Measurements from ENCODE around the gene DLGAP1.

The DLGAP1 gene

GRCh38 chr18:3753106-3753505 is 702.0 kb downstream of the DLGAP1 start:
- no peaks in the 10 kb centered on the region for H3K9me3 ChIP-seq (replicated peaks in 1 of 2; ENCODE audit: control insufficient read depth in 2 of 2, insufficient read depth in 1 of 2, low read depth in 1 of 2, low read length in 2 of 2)
- no peaks in the 10 kb centered on the region for H3K4me1 ChIP-seq (ENCODE audit: control insufficient read depth in 2 of 2, insufficient read depth in 1 of 2, low read depth in 1 of 2, low read length in 2 of 2)
- no peak overlapping the region for H2BK12ac ChIP-seq (ENCODE audit: low read length)
- no peaks in the 10 kb centered on the region for H3K36me3 ChIP-seq (replicated peaks in 1 of 2; ENCODE audit: control insufficient read depth in 2 of 2, insufficient read depth in 2 of 2, low read length in 2 of 2)
- no peak overlapping the region for H2BK5ac ChIP-seq (ENCODE audit: low read length)
- H4K91ac ChIP-seq (ENCODE audit: low read depth, low read length, poor library complexity) = no peak overlapping the region
- no peak overlapping the region for H3K4me3 ChIP-seq (ENCODE audit: low read length in 2 of 2)
- no peaks in the 10 kb centered on the region for H3K27me3 ChIP-seq (ENCODE audit: control insufficient read depth in 3 of 3, insufficient read depth in 3 of 3, low read depth in 1 of 3, low read length in 3 of 3)
- H2BK15ac ChIP-seq (ENCODE audit: low read length) = no peak overlapping the region
- H3K23ac ChIP-seq (ENCODE audit: low read depth, low read length, poor library complexity) = no peak overlapping the region
- no peak overlapping the region for H3K18ac ChIP-seq (ENCODE audit: low read length)
- H3K14ac ChIP-seq (ENCODE audit: low read length) = no peak overlapping the region
- H2BK120ac ChIP-seq (ENCODE audit: low read depth, low read length) = no peak overlapping the region
- H3K79me1 ChIP-seq (ENCODE audit: low read depth, low read length) = no peaks in the 10 kb centered on the region
- H2AK5ac ChIP-seq (ENCODE audit: low read depth, low read length) = no peak overlapping the region
- whole genome bisulfite sequencing, 2 donors (ENCODE audit: extremely low coverage in 2 of 2, insufficient read length in 2 of 2, insufficient replicate concordance in 1 of 2) = no CpG with 5 or more reads among the region's 4 CpGs
- H3K27ac ChIP-seq (replicated peaks; ENCODE audit: low read length) = no peak overlapping the region
- no peak overlapping the region for H3K9ac ChIP-seq (ENCODE audit: low read depth, low read length, poor library complexity)
- H2AFZ ChIP-seq (ENCODE audit: low read length) = no peak overlapping the region
- no peak for DNase-seq (ENCODE audit: low spot score)
- no peak overlapping the region for H3K4ac ChIP-seq (ENCODE audit: low read length)
- no peak overlapping the region for H4K8ac ChIP-seq (ENCODE audit: low read depth, low read length)
- no peak overlapping the region for H3K4me2 ChIP-seq (ENCODE audit: insufficient read depth, low read length, poor library complexity, severe bottlenecking)

- H3K27ac ChIP-seq (replicated peaks; ENCODE audit: low read length) = no peak overlapping the region
- H3K27me3 ChIP-seq (ENCODE audit: control insufficient read depth in 3 of 3, insufficient read depth in 3 of 3, low read depth in 1 of 3, low read length in 3 of 3) = no peaks in the 10 kb centered on the region
- no peak overlapping the region for H3K23ac ChIP-seq (ENCODE audit: low read depth, low read length, poor library complexity)
- H2BK120ac ChIP-seq (ENCODE audit: low read depth, low read length) = no peak overlapping the region
- H3K79me1 ChIP-seq (ENCODE audit: low read depth, low read length) = no peaks in the 10 kb centered on the region
- no peak overlapping the region for H2AFZ ChIP-seq (ENCODE audit: low read length)
- H3K4me3 ChIP-seq (ENCODE audit: low read length in 2 of 2) = no peak overlapping the region
- H3K4me1 ChIP-seq (ENCODE audit: control insufficient read depth in 2 of 2, insufficient read depth in 1 of 2, low read depth in 1 of 2, low read length in 2 of 2) = no peaks in the 10 kb centered on the region
- H2BK15ac ChIP-seq (ENCODE audit: low read length) = no peak overlapping the region
- no peak overlapping the region for H4K91ac ChIP-seq (ENCODE audit: low read depth, low read length, poor library complexity)
- H3K4me2 ChIP-seq (ENCODE audit: insufficient read depth, low read length, poor library complexity, severe bottlenecking) = no peak overlapping the region
- H2BK12ac ChIP-seq (ENCODE audit: low read length) = no peak overlapping the region
- H3K36me3 ChIP-seq (replicated peaks in 1 of 2; ENCODE audit: control insufficient read depth in 2 of 2, insufficient read depth in 2 of 2, low read length in 2 of 2) = no peaks in the 10 kb centered on the region
- no peak overlapping the region for H3K14ac ChIP-seq (ENCODE audit: low read length)
- H3K4ac ChIP-seq (ENCODE audit: low read length) = no peak overlapping the region
- H2BK5ac ChIP-seq (ENCODE audit: low read length) = no peak overlapping the region
- no peak overlapping the region for H2AK5ac ChIP-seq (ENCODE audit: low read depth, low read length)
- H3K9me3 ChIP-seq (replicated peaks in 1 of 2; ENCODE audit: control insufficient read depth in 2 of 2, insufficient read depth in 1 of 2, low read depth in 1 of 2, low read length in 2 of 2) = no peaks in the 10 kb centered on the region
- H3K18ac ChIP-seq (ENCODE audit: low read length) = no peak overlapping the region
- DNase-seq (ENCODE audit: low spot score) = no peak
- H4K8ac ChIP-seq (ENCODE audit: low read depth, low read length) = no peak overlapping the region
- no peak overlapping the region for H3K9ac ChIP-seq (ENCODE audit: low read depth, low read length, poor library complexity)
- WGBS, 2 donors (ENCODE audit: extremely low coverage in 2 of 2, insufficient read length in 2 of 2, insufficient replicate concordance in 1 of 2) = no CpG with 5 or more reads among the region's 3 CpGs
These were observed 707.0 kb downstream of the DLGAP1 start for GRCh38 chr18:3748086-3748485.

GRCh38 chr18:3747176-3747973 is 707.7 kb downstream of the DLGAP1 start:
- no peak overlapping the region for H2BK120ac ChIP-seq (ENCODE audit: low read depth, low read length)
- no peak for DNase-seq (ENCODE audit: low spot score)
- H3K4me1 ChIP-seq (ENCODE audit: control insufficient read depth in 2 of 2, insufficient read depth in 1 of 2, low read depth in 1 of 2, low read length in 2 of 2) = no peaks in the 10 kb centered on the region
- H2AK5ac ChIP-seq (ENCODE audit: low read depth, low read length) = no peak overlapping the region
- H3K27ac ChIP-seq (replicated peaks; ENCODE audit: low read length) = no peak overlapping the region
- no peak overlapping the region for H2BK15ac ChIP-seq (ENCODE audit: low read length)
- no peaks in the 10 kb centered on the region for H3K36me3 ChIP-seq (replicated peaks in 1 of 2; ENCODE audit: control insufficient read depth in 2 of 2, insufficient read depth in 2 of 2, low read length in 2 of 2)
- H2BK5ac ChIP-seq (ENCODE audit: low read length) = no peak overlapping the region
- no peak overlapping the region for H3K4me3 ChIP-seq (ENCODE audit: low read length in 2 of 2)
- H3K4me2 ChIP-seq (ENCODE audit: insufficient read depth, low read length, poor library complexity, severe bottlenecking) = no peak overlapping the region
- no peak overlapping the region for H3K14ac ChIP-seq (ENCODE audit: low read length)
- no peak overlapping the region for H3K18ac ChIP-seq (ENCODE audit: low read length)
- no peak overlapping the region for H2BK12ac ChIP-seq (ENCODE audit: low read length)
- no peak overlapping the region for H3K4ac ChIP-seq (ENCODE audit: low read length)
- no peak overlapping the region for H4K91ac ChIP-seq (ENCODE audit: low read depth, low read length, poor library complexity)
- H3K9ac ChIP-seq (ENCODE audit: low read depth, low read length, poor library complexity) = no peak overlapping the region
- no peak overlapping the region for H2AFZ ChIP-seq (ENCODE audit: low read length)
- H3K79me1 ChIP-seq (ENCODE audit: low read depth, low read length) = no peaks in the 10 kb centered on the region
- no peaks in the 10 kb centered on the region for H3K27me3 ChIP-seq (ENCODE audit: control insufficient read depth in 3 of 3, insufficient read depth in 3 of 3, low read depth in 1 of 3, low read length in 3 of 3)
- H3K9me3 ChIP-seq (replicated peaks in 1 of 2; ENCODE audit: control insufficient read depth in 2 of 2, insufficient read depth in 1 of 2, low read depth in 1 of 2, low read length in 2 of 2) = no peaks in the 10 kb centered on the region
- H4K8ac ChIP-seq (ENCODE audit: low read depth, low read length) = no peak overlapping the region
- no peak overlapping the region for H3K23ac ChIP-seq (ENCODE audit: low read depth, low read length, poor library complexity)
- no CpG with 5 or more reads among the region's 14 CpGs for WGBS, 2 donors (ENCODE audit: extremely low coverage in 2 of 2, insufficient read length in 2 of 2, insufficient replicate concordance in 1 of 2)

- Histone ChIP-seq H3K23ac (ENCODE audit: low read depth, low read length, poor library complexity) (no peak overlapping the region), H3K4me1 (ENCODE audit: control insufficient read depth in 2 of 2, insufficient read depth in 1 of 2, low read depth in 1 of 2, low read length in 2 of 2) (no peaks in the 10 kb centered on the region)
- WGBS, 2 donors (ENCODE audit: extremely low coverage in 2 of 2, insufficient read length in 2 of 2, insufficient replicate concordance in 1 of 2) = no CpG with 5 or more reads among the region's 1 CpG
These were observed 712.6 kb downstream of the DLGAP1 start for GRCh38 chr18:3742541-3742940.

More at GRCh38 chr18:3742541-3742940, 712.6 kb downstream of the DLGAP1 start:
- Histone ChIP-seq H3K36me3 (replicated peaks in 1 of 2; ENCODE audit: control insufficient read depth in 2 of 2, insufficient read depth in 2 of 2, low read length in 2 of 2) (peaks cover 0 to 4% of the 10 kb centered on the region in 2 donors), H3K9me3 (replicated peaks in 1 of 2; ENCODE audit: control insufficient read depth in 2 of 2, insufficient read depth in 1 of 2, low read depth in 1 of 2, low read length in 2 of 2) (peaks cover 0 to 6% of the 10 kb centered on the region in 2 donors), H2AFZ (ENCODE audit: low read length) (no peak overlapping the region), H3K14ac (ENCODE audit: low read length) (no peak overlapping the region), H3K4me2 (ENCODE audit: insufficient read depth, low read length, poor library complexity, severe bottlenecking) (no peak overlapping the region), H2BK15ac (ENCODE audit: low read length) (no peak overlapping the region), H3K79me1 (ENCODE audit: low read depth, low read length) (peaks cover 3% of the 10 kb centered on the region), H4K8ac (ENCODE audit: low read depth, low read length) (no peak overlapping the region), H3K4me3 (ENCODE audit: low read length in 2 of 2) (no peak overlapping the region), H2BK120ac (ENCODE audit: low read depth, low read length) (no peak overlapping the region), H3K27ac (replicated peaks; ENCODE audit: low read length) (no peak overlapping the region), H2AK5ac (ENCODE audit: low read depth, low read length) (no peak overlapping the region), H2BK5ac (ENCODE audit: low read length) (no peak overlapping the region), H4K91ac (ENCODE audit: low read depth, low read length, poor library complexity) (no peak overlapping the region), H2BK12ac (ENCODE audit: low read length) (no peak overlapping the region), H3K9ac (ENCODE audit: low read depth, low read length, poor library complexity) (no peak overlapping the region), H3K18ac (ENCODE audit: low read length) (no peak overlapping the region), H3K4ac (ENCODE audit: low read length) (no peak overlapping the region), H3K27me3 (ENCODE audit: control insufficient read depth in 3 of 3, insufficient read depth in 3 of 3, low read depth in 1 of 3, low read length in 3 of 3) (no peaks in the 10 kb centered on the region)
- DNase-seq (ENCODE audit: low spot score) = no peak

All from neuronal stem cell (in vitro differentiated cells).